Raji (cell line): Measurements from ENCODE around the gene PNP.
A peak's percentile ranks its signal among the peaks of the same experiment; 100 is the strongest.

ENCODE experiments used
- POLR2A ChIP-seq: IDR thresholded peaks from 2 replicates; pipeline ENCODE4 v1.6.1; 2011; ENCODE audit warnings: low read depth, low read length, control low read depth; ENCODE audit not compliant: insufficient read depth

Gene PNP

DNA sequence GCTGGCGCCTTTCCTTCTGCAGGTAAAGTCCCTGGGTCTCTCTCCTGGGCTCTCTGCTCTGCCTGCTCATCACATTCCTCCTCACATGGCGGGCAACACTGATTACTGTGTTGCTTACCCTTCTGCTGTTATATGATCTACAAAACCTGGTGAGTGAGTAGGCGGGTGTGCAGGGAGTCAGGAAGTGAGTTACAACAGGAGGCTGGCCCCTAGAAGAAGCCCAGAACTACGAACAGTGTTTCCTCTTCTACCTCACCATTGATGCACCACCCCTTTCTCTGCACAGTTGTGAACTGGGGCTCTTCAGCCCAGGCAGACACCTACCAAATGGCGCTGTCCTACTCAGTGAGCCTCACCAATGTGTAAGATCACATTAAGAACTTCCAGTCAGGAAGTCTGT is 28.3 kb upstream of the PNP start:
- no peak for TF ChIP-seq POLR2A

DNA sequence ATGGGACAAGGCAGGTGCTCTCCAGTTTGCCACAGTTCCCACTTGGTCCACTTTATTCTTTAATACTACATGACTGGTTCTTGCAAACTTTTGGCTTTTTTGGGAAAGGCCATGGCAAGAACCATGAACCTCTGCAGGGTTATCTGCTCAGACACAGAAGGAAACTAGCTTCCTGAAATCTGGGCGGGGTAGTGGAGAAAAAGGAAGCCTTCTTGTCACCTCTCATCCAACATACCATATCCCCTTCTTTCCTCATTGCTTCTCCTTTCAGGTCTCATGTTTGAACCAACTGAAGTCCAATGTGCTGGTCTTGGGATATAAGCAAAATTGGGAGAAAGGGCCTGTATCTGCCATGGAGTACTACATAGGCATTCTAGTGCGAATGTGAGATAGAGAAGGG is 27.7 kb upstream of the PNP start:
- no peak for TF ChIP-seq POLR2A

DNA sequence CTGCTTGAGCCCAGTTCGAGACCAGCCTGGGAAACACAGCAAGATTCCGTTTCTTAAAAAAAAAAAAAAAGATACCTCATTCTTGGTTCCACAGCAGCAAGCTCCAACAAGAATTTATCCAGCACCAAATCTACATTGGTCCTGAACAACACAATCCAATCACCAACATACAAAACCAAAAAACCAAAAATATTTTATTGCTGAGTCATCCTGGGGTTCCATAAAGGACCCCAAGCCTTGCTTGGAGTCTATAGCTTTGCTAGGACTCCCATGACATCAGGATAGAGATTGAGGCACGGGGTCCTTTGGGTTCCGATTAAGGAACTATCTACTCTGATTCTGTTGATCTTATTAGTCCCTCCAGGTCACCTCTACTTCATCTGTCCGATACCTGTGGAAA is 22.3 kb upstream of the PNP start:
- TF ChIP-seq POLR2A: no peak

DNA sequence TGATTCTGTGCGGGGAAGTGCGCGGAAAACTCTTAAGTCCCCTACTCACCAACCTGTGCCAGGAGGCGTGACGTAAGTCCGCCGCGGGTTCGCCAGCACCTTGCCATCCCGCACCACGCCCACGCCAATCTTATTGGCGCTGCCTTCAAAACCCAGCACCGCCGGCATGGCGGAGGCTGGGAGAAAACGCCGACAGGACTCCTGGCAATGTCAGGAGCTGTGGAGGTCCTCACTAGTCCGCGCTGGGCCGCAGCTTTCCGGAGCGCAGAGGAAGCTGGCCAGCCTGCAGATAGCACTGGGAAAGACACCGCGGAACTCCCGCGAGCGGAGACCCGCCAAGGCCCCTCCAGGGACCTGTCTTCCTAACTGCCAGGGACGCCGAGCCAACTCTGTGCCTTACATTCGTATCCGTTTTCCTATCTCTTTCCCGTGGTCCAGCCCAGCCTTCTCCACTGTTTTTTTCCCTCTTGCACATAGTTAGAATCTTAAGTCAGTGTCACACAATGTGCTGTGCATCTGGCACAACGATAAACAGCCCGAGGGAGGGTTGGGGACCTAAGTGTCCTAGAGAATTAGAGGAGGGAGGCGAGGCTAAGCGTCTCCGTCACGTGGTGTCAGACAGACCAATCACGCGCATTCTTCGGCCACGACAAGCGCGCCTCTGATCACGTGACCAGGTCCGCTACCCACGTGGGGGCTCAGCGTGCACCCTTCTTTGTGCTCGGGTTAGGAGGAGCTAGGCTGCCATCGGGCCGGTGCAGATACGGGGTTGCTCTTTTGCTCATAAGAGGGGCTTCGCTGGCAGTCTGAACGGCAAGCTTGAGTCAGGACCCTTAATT is 14.5 kb upstream of the PNP start, which contains the start of the genes APEX1 and OSGEP:
Gene APEX1 (plus strand): TSS at position 711 of the 839 bp plus-strand sequence. CDS start 420 bp downstream, outside the sequence.
Gene OSGEP (minus strand): TSS at position 297 of the 839 bp plus-strand sequence. CDS start 129 bp downstream, at position 168.
- TF ChIP-seq POLR2A: peak; percentile 85

DNA sequence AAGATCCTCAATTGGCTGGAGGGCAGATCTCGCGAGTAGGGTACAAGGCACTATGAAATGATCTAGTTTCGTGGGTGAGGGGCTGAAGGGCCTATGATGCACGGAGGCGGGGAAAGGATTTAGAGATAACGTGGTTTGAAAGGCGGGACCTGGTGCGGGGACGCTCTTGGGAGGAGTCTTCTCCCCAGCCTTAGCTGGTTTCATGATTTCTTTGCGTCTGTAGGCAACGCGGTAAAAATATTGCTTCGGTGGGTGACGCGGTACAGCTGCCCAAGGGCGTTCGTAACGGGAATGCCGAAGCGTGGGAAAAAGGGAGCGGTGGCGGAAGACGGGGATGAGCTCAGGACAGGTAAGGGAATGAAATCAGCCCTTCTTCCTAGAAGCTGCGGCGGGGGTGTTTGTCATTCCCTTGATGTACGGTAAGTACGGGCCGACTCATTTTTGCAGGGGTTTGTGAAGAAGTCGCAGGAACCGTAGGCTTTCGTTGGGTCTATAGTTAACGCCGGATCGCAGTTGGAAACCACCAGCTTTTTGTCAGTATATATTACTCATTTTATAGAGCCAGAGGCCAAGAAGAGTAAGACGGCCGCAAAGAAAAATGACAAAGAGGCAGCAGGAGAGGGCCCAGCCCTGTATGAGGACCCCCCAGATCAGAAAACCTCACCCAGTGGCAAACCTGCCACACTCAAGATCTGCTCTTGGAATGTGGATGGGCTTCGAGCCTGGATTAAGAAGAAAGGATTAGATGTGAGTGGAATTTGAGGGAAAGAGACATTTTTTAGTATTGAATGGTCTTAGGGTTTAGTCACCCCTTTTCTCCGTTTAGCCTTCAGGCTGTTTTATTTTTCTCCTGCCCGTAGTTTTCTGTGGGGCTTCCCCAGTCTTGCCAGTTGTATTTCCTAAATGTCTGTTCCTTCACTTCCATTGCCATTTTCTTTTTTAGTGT is 13.6 kb upstream of the PNP start:
- TF ChIP-seq POLR2A: no peak

DNA sequence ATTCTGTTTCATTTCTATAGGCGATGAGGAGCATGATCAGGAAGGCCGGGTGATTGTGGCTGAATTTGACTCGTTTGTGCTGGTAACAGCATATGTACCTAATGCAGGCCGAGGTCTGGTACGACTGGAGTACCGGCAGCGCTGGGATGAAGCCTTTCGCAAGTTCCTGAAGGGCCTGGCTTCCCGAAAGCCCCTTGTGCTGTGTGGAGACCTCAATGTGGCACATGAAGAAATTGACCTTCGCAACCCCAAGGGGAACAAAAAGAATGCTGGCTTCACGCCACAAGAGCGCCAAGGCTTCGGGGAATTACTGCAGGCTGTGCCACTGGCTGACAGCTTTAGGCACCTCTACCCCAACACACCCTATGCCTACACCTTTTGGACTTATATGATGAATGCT is 12.2 kb upstream of the PNP start:
- TF ChIP-seq POLR2A: no peak; the same call in 1 of the 2 replicates

DNA sequence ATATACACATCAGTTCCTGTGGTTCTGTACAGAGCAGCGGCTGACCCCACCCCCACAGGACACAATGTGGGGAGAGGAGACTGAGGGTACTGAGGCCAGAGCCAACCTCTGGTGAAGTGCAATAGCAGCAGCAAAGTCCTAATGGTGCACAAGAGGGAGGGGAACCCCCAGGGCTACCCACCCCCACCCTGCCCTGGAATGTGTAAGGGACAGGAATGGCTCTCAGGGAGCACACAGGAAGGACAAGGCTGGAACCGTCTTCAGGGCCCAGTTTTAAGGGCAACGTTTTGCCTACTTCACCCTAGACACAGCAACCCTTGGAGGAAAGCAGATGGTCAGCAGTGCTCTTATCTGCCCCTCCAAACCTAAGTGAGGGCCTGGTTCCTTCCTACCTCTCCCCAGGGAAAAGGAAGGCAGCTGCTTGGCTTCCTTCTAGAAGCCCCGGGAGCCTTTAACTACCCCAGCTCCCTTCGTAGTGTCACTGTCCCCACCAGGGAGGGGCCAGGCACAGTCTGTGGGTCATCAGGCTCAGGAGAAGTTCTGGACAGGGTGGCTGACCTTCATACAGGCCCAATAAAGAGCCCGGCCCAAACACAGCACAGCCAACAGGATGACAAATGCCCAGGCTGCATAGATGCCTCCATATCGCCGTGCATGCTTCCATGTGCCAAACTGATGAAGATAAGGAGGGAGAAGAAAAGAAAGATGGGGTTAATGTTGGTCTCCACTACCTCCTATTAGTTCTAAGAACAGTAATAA is 11.0 kb upstream of the PNP start:
- TF ChIP-seq POLR2A: peak; percentile 48

DNA sequence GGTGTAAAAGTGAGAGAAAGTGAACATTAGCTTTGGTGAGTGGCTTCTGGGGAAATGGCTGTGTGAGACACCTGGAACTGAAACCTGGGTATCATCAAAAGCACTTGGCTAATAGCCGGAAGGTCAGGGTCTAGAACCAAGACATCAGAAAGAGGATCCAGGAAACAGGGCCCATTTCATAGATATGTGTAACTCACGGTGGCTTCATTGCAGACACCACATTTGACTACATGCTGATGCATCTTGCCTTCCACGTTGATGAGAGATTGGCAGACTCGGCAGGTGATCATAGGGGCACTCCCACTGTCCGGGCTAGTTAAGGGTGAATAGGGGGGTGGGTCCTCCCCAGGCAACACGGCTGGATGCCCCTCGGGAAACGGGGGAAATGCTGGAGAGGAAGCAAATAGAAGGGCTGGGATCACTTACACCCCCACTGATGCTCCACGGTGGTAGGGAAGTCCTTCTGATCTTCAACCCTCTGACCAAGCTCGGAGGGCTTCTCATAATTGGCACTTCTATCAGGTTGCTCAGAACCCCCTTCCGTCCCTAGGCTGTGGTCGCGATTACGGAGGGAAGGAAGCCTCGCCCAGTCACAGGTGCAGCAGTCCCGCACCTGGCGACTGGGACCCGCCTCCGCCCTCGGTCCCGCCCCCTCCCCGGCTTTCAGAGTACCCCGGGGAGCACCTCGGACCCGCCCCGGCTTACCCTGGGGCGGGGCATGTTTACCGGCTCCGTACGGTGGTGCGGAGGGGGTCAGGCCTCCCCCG is 8.6 kb upstream of the PNP start:
- TF ChIP-seq POLR2A: no peak

DNA sequence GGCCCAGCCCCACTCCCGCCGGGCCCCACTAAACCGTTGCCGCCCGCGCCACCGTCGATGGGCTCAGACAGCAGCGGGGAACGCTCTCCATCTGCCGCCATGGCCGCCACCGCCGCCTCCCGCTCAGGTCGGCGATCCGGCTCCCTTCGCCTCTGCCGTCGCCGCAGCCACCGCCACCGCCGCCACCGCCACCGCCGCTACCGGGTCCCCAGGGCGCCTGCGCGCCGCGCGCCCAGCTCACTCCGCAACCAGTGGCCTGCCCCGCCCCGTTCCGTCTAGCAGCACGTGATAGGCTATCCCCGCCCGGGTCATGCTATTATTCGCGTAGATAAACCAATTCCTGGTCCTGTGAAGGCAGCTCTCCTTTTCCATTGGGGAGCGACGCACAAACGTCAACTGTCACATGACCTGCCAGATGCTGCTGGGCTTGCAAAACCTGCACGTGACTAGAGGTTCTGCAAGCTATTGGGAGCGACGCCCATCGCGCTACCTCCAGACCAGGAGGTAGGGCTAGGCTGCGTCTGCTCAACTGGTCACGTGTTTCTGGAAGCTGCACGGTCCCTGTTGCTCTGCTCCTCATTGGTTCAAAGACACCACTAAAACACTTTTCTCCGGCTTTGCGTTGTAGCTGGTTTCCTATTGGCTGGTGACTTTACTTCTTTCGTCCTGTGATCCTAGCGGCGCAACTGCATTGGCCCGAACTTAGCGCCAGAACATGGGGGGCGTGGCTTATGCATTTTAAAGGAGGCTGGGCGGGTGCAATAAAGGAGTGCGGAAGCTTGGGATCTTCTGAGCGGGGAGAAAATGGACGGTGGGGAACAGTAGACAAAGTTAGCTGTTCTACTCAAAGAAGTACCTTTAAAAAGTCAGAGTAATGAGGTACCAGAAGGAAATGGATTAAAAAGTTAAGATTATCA is 7.7 kb upstream of the PNP start, which contains the start of gene PIP4P1:
Gene PIP4P1 (minus strand): TSS at position 210 of the 917 bp plus-strand sequence. CDS start 109 bp downstream, at position 101.
- peak; percentile 95 for TF ChIP-seq POLR2A

DNA sequence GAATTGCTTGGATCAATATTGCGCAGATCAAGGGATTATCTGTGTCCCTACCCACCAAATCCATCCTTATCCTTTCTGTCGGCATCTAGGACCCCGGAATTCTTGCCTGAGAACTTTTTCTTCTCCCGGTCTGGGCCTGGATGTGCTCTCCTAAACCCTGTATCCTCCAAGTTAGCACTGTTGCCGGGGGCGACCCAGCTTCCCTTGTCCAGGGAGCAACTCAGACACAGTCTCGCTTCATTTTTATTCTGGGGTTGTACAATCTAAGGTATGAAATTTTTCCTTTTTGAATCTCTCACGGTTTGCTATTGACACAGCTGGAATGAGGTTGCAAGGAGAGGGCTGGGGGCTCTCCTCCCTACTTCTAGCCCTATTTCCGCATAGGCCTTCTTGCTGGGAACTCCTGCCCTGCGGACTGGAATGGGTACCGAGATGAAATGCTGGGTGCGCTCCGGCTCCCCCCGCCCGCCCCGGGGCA is 403 bp upstream of the PNP start:
- TF ChIP-seq POLR2A: no peak

DNA sequence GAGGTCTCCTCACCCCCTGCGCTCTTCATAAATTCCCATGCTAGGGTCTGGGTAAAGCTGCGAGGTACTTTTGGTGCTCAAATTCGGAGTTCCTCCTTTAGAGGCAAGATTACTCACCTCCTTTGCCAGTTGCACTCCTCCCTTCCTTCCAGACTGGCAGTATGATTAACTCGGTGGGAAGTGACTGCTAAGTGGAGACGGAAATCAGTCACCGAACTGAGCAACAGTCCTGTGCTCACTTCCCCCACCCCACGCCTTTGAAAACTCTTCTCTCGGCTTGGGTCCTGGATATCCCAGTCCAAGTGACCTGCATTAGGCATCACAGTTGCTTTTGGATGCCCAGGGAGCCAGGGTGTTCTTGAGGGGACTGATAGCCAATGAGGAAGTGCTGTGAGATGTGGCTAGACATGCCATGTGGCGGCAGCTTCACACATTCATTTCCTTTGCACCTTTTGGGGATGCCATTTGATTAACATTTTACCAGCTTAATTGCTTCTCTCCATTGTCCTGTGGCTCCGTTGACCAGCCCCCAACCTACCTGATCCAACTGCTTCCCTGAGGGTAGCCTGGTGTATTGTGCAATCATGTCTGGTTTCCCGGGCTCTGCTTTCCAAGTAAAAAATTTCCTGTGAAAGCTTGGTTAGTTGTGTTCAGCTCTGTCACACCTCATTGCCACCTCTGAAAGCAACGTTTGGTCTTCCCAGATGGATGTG is 840 bp downstream of the PNP start:
- no peak; the same call in 1 of the 2 replicates for TF ChIP-seq POLR2A

DNA sequence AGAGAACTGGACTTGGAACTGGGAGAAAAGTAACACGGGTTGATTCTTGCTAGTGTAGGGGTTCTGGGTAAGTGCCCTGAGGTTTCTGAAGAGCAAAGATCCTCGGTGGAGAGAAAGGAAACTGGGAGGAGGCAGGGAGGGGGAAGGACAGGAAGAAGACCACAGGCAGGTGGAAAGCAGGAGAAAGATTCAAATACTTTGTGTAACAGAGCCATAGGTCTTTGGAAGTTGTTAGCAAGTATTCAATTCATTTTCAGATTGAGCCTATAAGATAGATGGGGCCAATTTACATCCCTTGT is 1.3 kb downstream of the PNP start:
- no peak for TF ChIP-seq POLR2A

DNA sequence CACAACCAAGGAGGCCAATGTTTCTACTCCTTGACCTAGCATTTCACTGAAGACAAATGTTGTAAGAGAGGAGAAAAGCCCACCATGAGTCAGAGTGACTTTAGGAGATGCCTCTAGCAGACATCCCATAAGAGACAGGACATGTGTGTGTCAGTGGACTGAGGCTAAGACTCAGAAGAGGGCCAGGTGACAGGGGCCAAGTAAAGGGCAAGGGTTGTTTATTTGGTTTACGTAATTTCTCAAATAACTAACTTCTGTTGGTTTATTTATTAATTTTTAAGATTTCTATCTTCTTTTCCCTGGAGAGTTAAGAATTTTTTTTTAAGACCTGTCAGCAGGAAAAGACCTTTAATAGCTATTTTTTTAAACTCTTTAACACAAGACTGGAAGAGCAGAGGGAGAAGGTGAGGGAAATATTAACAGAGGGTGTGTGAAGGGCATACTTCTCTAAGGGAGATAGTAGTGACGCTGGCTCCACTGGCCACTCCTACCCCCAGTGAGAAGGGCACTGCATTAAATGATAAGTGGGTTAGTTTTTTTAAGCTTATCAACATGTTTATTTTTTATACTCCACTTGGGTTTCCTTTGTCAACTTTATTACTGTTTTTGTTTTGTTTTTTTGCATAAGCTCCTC is 3.4 kb downstream of the PNP start:
- TF ChIP-seq POLR2A: no peak
